ENCODE results near the gene HABP4.

The HABP4 gene

DNA sequence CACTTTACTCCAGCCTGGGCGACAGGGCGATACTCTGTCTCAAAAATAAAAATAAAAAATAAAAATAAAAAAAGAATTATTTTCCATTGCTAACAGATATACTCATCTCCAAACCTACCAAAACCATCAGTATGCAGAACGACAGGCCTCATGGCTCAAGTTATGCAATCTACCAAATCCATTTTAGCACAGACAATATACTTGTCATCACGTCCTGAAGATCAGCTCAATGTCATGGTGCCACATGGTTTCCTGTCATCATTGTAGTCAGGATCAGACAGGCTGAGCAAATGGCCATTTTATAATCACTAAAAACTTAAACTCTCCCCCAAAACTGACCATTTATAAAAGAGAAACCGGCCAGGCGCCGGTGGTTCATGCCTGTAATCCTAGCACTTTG lies 69.1 kb downstream of the HABP4 start:
- H3K4me3 Mint-ChIP-seq = no peak overlapping the region
- H3K27me3 Mint-ChIP-seq (ENCODE audit: low read depth, poor library complexity) = no peaks in the 10 kb centered on the region
- TF ChIP-seq, protein P1, sequence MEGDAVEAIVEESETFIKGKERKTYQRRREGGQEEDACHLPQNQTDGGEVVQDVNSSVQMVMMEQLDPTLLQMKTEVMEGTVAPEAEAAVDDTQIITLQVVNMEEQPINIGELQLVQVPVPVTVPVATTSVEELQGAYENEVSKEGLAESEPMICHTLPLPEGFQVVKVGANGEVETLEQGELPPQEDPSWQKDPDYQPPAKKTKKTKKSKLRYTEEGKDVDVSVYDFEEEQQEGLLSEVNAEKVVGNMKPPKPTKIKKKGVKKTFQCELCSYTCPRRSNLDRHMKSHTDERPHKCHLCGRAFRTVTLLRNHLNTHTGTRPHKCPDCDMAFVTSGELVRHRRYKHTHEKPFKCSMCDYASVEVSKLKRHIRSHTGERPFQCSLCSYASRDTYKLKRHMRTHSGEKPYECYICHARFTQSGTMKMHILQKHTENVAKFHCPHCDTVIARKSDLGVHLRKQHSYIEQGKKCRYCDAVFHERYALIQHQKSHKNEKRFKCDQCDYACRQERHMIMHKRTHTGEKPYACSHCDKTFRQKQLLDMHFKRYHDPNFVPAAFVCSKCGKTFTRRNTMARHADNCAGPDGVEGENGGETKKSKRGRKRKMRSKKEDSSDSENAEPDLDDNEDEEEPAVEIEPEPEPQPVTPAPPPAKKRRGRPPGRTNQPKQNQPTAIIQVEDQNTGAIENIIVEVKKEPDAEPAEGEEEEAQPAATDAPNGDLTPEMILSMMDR (IDR thresholded peaks at IDR 0.05) = no peak
- peaks cover 53% of the 10 kb centered on the region for H3K36me3 Mint-ChIP-seq (ENCODE audit: low read depth)
- no peaks in the 10 kb centered on the region for H3K9me3 Mint-ChIP-seq
- no peak for DNase-seq
- H3K4me1 Mint-ChIP-seq = peaks cover 7% of the 10 kb centered on the region
- H3K27ac Mint-ChIP-seq = no peak overlapping the region

DNA sequence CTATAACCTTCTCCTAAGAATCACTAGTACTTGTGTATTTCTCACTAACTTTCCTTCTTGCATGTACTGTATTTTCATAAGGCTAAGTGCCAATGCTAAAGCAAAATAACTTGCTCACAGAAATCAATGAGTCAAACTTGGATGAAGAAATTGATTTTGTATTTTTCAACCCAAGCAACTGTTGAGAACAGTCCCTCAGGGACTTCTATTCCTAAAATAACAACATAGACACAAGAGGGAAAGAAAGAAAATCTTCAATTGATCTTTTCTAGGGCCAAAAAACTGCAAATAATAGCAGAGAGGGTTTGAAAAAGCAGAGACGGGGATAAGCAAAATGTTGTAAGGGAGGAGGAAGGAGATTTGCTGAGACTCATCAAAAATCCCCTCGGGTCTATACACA lies 69.8 kb downstream of the HABP4 start:
- TF ChIP-seq, protein P1 (IDR thresholded peaks at IDR 0.05) = no peak
- no peaks in the 10 kb centered on the region for H3K27me3 Mint-ChIP-seq (ENCODE audit: low read depth, poor library complexity)
- H3K36me3 Mint-ChIP-seq (ENCODE audit: low read depth) = peaks cover 57% of the 10 kb centered on the region
- DNase-seq = no peak
- peaks cover 7% of the 10 kb centered on the region for H3K4me1 Mint-ChIP-seq
- H3K9me3 Mint-ChIP-seq = no peaks in the 10 kb centered on the region
- H3K27ac Mint-ChIP-seq = no peak overlapping the region
- H3K4me3 Mint-ChIP-seq = no peak overlapping the region

DNA sequence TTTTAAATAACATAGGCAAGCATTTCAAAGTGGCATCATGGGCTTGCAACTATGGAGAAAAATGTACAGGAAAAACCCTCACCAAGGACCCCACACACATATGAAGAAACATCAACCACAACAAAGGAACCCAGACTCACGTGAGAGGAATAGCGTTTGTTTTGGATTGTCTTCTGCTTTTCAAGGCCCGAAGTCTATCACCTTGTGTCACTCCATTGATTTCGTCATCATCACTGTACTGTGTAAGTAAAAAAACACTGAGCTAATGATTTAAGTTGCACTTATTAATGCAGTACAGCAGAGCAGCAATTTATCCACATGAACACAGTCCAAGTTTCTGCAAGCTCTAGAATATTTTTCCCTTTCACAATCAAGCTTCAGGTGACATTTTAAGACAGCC lies 72.4 kb downstream of the HABP4 start:
- Mint-ChIP-seq H3K36me3 (ENCODE audit: low read depth) (peaks cover 77% of the 10 kb centered on the region), H3K27ac (no peak overlapping the region), H3K4me1 (no peaks in the 10 kb centered on the region), H3K4me3 (no peak overlapping the region), H3K27me3 (ENCODE audit: low read depth, poor library complexity) (no peaks in the 10 kb centered on the region), H3K9me3 (no peaks in the 10 kb centered on the region)
- no peak for DNase-seq
- TF ChIP-seq, protein P1 (IDR thresholded peaks at IDR 0.05) = no peak

DNA sequence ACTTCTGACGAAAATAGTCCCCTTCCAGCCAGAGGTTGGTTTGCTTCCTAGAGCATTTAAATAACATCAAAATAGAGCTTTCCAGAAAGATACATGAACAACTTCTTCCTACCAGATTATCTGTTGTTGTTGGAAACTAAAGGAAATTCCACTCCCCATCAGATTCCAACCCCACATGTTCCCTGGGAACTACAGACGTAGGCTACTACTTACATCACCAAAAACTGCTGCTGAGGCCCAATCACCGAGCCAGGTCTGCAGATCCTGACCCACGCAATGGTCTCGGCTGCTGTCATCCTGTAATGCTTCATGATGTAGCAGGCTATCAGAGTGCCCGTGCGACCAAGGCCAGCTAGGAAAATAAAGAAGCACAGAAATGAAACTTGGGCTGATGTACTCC lies 73.4 kb downstream of the HABP4 start:
- TF ChIP-seq, protein P1 (IDR thresholded peaks at IDR 0.05) = no peak
- Mint-ChIP-seq H3K36me3 (ENCODE audit: low read depth) (peaks cover 81% of the 10 kb centered on the region), H3K27ac (no peak overlapping the region), H3K4me1 (no peaks in the 10 kb centered on the region), H3K4me3 (no peak overlapping the region), H3K9me3 (no peaks in the 10 kb centered on the region), H3K27me3 (ENCODE audit: low read depth, poor library complexity) (no peaks in the 10 kb centered on the region)
- no peak for DNase-seq

DNA sequence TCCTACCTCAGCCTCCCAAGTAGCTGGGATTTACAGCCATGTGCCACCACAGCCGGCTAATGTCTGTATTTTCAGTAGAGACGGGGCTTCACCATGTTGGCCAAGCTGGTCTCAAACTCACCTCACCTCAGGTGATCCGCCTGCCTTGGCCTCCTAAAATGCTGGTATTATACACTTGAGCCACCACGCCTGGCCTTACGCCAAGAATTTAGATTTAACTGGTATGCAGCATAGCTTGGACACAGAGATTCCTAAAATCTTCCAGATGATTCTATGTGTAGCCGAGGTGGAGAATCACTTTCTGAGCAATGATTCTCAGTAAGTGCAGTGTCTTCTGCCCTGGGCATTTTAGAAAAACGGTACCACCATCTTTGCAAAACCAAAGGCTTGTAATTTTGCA lies 74.1 kb downstream of the HABP4 start:
- Mint-ChIP-seq H3K4me3 (no peak overlapping the region), H3K4me1 (no peaks in the 10 kb centered on the region), H3K36me3 (ENCODE audit: low read depth) (peaks cover 82% of the 10 kb centered on the region), H3K27ac (no peak overlapping the region), H3K27me3 (ENCODE audit: low read depth, poor library complexity) (no peaks in the 10 kb centered on the region), H3K9me3 (no peaks in the 10 kb centered on the region)
- DNase-seq = no peak
- TF ChIP-seq, protein P1 (IDR thresholded peaks at IDR 0.05) = no peak

DNA sequence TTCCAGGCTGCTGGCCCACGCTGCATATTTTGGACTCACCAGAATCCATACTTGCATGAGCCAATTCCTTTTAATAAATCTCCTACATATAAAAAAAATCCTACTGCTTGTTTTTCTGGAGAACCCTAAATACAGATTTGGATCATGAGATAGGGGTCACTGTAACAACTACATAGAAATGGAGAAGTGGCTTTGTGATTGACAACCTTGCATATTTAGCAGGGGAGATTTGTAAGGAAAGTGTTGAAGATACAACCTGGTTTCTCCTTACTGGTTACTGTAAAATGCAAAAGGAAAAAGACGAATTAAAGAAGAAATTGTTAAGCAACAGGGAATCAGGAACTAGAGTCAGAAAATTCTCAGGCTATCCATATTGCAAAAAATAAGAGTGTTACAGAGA lies 74.8 kb downstream of the HABP4 start:
- no peak for DNase-seq
- Mint-ChIP-seq H3K9me3 (no peaks in the 10 kb centered on the region), H3K27me3 (ENCODE audit: low read depth, poor library complexity) (no peaks in the 10 kb centered on the region), H3K27ac (no peak overlapping the region), H3K4me1 (no peaks in the 10 kb centered on the region), H3K36me3 (ENCODE audit: low read depth) (peaks cover 82% of the 10 kb centered on the region), H3K4me3 (no peak overlapping the region)
- TF ChIP-seq, protein P1 (IDR thresholded peaks at IDR 0.05) = no peak

Measured in nephron progenitor cell (in vitro differentiated cells).